Smooth muscle cell of bladder (primary cell): ENCODE results near the gene TRIM27. TPM values are rescaled to one million over a fixed set of nuclear protein-coding genes. Genes with fewer than 3 reads are reported as not detected.

ENCODE experiments used
- total RNA-seq: library from RNA; depleted of rRNA; stranded (reverse); fragments of >200 nt; gene quantifications from 2 replicates; pipeline ENCODE4 v1.2.3, GENCODE V29; 2014

The TRIM27 gene
- total RNA-seq, result 44.1 and 51.1 TPM in 2 replicates

GRCh38 chr6:28923318-28924102 lies at the start of gene TRIM27:
TRIM27 (minus strand) TSS chr6:28923985; CDS start chr6:28923632, 353 bp downstream.

Other genes with a start within 250 kb of the TRIM27 start
- gene ZNF311, start 81.3 kb upstream of the TRIM27 start, total RNA-seq, result 1.9 and 2.1 TPM in 2 replicates
- not detected in 2 replicates for gene OR2W1, start 121.2 kb upstream of the TRIM27 start, total RNA-seq
- not detected in 2 replicates for gene OR2B3, start 163.3 kb upstream of the TRIM27 start, total RNA-seq
- not detected in 2 replicates for gene OR2J1, start 175.5 kb upstream of the TRIM27 start, total RNA-seq
- not detected in 2 replicates for gene OR2J3, start 184.1 kb upstream of the TRIM27 start, total RNA-seq
- gene OR2J2, start 246.9 kb upstream of the TRIM27 start, total RNA-seq, result not detected in 2 replicates